HCT116 (cell line): ENCODE results near the gene ZNF532.

Source experiments
- CEBPB ChIP-seq: IDR thresholded peaks from 2 replicates; pipeline ENCODE4 v1.6.1; 2012; ENCODE audit warnings: low read depth
- CTCF ChIP-seq, 3 experiments: fragments of 200-600 bp in 1 of 3; sonication (generic) in 1 of 3; IDR thresholded peaks in 2 of 3; conservative IDR thresholded peaks in 1 of 3; 2 replicates each; pipeline ENCODE4 v1.5.1; 2012 to 2017; ENCODE audit warnings: low read depth in 2 of 3, low read length in 2 of 3, antibody characterized with exemption in 1 of 3, borderline replicate concordance in 1 of 3, control low read depth in 1 of 3, mild to moderate bottlenecking in 1 of 3, mixed read lengths in 1 of 3, mixed run types in 1 of 3, moderate library complexity in 1 of 3; ENCODE audit not compliant: insufficient read depth in 1 of 3
- EGR1 ChIP-seq: IDR thresholded peaks from 2 replicates; pipeline ENCODE4 v1.6.1; 2012; ENCODE audit warnings: low read depth
- EZH2 ChIP-seq: fragments of 200-600 bp; sonication (generic); IDR thresholded peaks from 2 replicates; pipeline ENCODE4 v1.6.1; 2017; ENCODE audit warnings: antibody characterized with exemption, mixed run types
- EZH2phosphoT487 ChIP-seq: fragments of 200-600 bp; IDR thresholded peaks from 2 replicates; pipeline ENCODE4 v1.6.1; 2018; ENCODE audit warnings: antibody characterized with exemption, borderline replicate concordance
- FOSL1 ChIP-seq: IDR thresholded peaks from 2 replicates; pipeline ENCODE4 v1.6.1; 2012; ENCODE audit warnings: low read depth
- POLR2A ChIP-seq: IDR thresholded peaks from 2 replicates; pipeline ENCODE4 v1.7.0; 2011; ENCODE audit warnings: borderline replicate concordance; ENCODE audit not compliant: insufficient read depth, insufficient read length; ENCODE audit errors: extremely low read depth
- POLR2AphosphoS5 ChIP-seq: IDR thresholded peaks from 2 replicates; pipeline ENCODE4 v1.6.1; 2011; ENCODE audit warnings: mild to moderate bottlenecking, low read depth, low read length, moderate library complexity
- RAD21 ChIP-seq: IDR thresholded peaks from 2 replicates; pipeline ENCODE4 v1.6.1; 2012; ENCODE audit warnings: low read depth, mild to moderate bottlenecking
- REST ChIP-seq: IDR thresholded peaks from 2 replicates; pipeline ENCODE4 v1.6.1; 2012; ENCODE audit warnings: low read depth
- SIN3A ChIP-seq: IDR thresholded peaks from 2 replicates; pipeline ENCODE4 v1.6.1; 2012; ENCODE audit warnings: low read depth
- YY1 ChIP-seq: IDR thresholded peaks from 2 replicates; pipeline ENCODE4 v1.6.1; 2011; ENCODE audit warnings: low read length, low read depth, moderate library complexity, mild to moderate bottlenecking; ENCODE audit not compliant: insufficient replicate concordance; ENCODE audit errors: extremely low read depth

DNA sequence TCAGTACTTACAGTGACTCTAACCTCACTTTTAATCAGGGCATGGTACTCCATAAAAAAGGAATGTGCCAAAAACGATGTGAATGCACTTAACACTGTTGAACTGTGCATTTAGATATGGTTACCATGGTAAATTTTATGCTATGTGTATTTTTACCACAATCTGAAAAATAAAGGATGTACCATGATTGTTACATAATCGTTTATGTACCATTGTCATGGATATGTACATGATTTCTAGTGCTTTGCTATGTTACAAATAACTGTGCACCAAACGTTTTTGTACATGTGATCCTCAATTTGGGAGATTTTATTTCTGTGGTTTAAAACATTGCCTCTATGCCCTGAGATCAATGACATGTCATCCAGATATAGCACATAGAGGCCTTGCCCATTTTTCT is 21.8 kb downstream of the ZNF532 start:
- TF ChIP-seq CTCF (IDR thresholded peaks at IDR 0.05 in 2 of 3, conservative IDR thresholded peaks at IDR 0.05 in 1 of 3; ENCODE audit: borderline replicate concordance in 1 of 3, insufficient read depth in 1 of 3, low read depth in 2 of 3, low read length in 2 of 3) (no peak), EGR1 (no peak), YY1 (no peak), CEBPB (no peak), REST (no peak), EZH2 (no peak), FOSL1 (no peak), POLR2AphosphoS5 (no peak), RAD21 (no peak), SIN3A (no peak), POLR2A (no peak), EZH2phosphoT487 (no peak)
